Sigmoid colon (tissue), 7 donors: Measurements from ENCODE around the gene AQP5. TPM values are rescaled to one million over a fixed set of nuclear protein-coding genes. Genes with fewer than 3 reads are reported as not detected.

Experiments used
- DNase-seq: peaks from one replicate; pipeline ENCODE4 v3.0.0-alpha.2; 2019
- H3K27ac ChIP-seq, 4 donors: fragments of 200-600 bp; sonication (generic); one replicate each; pipeline ENCODE4 v1.5.1; 2016 to 2019; ENCODE audit warnings: mild to moderate bottlenecking in 1 of 4
- H3K27me3 ChIP-seq, 3 donors: fragments of 200-600 bp; sonication (generic); one replicate each; pipeline ENCODE4 v1.5.1; 2019; ENCODE audit warnings: mild to moderate bottlenecking in 1 of 3
- H3K36me3 ChIP-seq, 4 donors: fragments of 200-600 bp; sonication (generic); one replicate each; pipeline ENCODE4 v1.5.1; 2016 to 2019
- H3K4me1 ChIP-seq, 4 donors: fragments of 200-600 bp; sonication (generic); one replicate each; pipeline ENCODE4 v1.5.1; 2017 to 2019
- H3K4me3 ChIP-seq, 4 donors: fragments of 200-600 bp; sonication (generic); one replicate each; pipeline ENCODE4 v1.5.1; 2017 to 2019; ENCODE audit warnings: mild to moderate bottlenecking in 2 of 4, moderate library complexity in 1 of 4
- H3K9me3 ChIP-seq, 4 donors: fragments of 200-600 bp in 3 of 4; sonication (generic) in 3 of 4; one replicate each; pipeline versions ENCODE4 v1.5.1 to v1.6.1; 2013 to 2019
- EP300 ChIP-seq, 4 donors: sonication (generic); formaldehyde crosslinking; IDR thresholded peaks; one replicate each; pipeline ENCODE4 v1.6.1; 2017; ENCODE audit warnings: antibody characterized with exemption in 4 of 4
- POLR2A ChIP-seq, 2 donors: fragments of 450-650 bp; IDR thresholded peaks; one replicate each; pipeline ENCODE4 v1.6.1; 2016; ENCODE audit warnings: antibody characterized with exemption in 2 of 2, mild to moderate bottlenecking in 2 of 2, moderate library complexity in 2 of 2
- POLR2AphosphoS5 ChIP-seq, 4 donors: sonication (generic); formaldehyde crosslinking; IDR thresholded peaks; one replicate each; pipeline ENCODE4 v1.6.1; 2017; ENCODE audit warnings: antibody characterized with exemption in 4 of 4
- WGBS, 2 donors: extraction: QIAGEN DNeasy Blood & Tissue Kit; methylation state at CpG; one replicate each; pipeline ENCODE4 v1.1.7; 2013; 5-methylcytosine and 5-hydroxymethylcytosine counted together
- intact Hi-C: fragments of 100-400 bp; cut with DNase I; formaldehyde crosslinking; loops from one replicate; pipeline ENCODE4 v1.15.1; 2023
- polyA plus RNA-seq, 3 donors: library from polyadenylated mRNA; stranded (reverse); fragments of 200-250 nt; gene quantifications; one replicate each; pipeline ENCODE4 v1.2.3, GENCODE V29; 2013
- total RNA-seq, 4 donors: library from RNA; depleted of rRNA; stranded (reverse); fragments of >200 nt; gene quantifications; one replicate each; pipeline ENCODE4 v1.1.0, GENCODE V29; 2016
- TF ChIP-seq, protein P1 (sequence below), 4 experiments: fragments of 450-650 bp in 3 of 4; fragments of 200-600 bp in 1 of 4; IDR thresholded peaks; one replicate each; pipeline ENCODE4 v1.5.1; 2016 to 2019; ENCODE audit warnings: antibody characterized with exemption in 4 of 4, mild to moderate bottlenecking in 3 of 4, moderate library complexity in 2 of 4
- donor health status: healthy with polysubstance abuse.
- donor health status: Bipolar disorder and iron deficiency.
- donor health status: healthy.

Gene AQP5
- total and polyA plus RNA-seq, 7 donors: 0.09 TPM; not detected in 6

DNA sequence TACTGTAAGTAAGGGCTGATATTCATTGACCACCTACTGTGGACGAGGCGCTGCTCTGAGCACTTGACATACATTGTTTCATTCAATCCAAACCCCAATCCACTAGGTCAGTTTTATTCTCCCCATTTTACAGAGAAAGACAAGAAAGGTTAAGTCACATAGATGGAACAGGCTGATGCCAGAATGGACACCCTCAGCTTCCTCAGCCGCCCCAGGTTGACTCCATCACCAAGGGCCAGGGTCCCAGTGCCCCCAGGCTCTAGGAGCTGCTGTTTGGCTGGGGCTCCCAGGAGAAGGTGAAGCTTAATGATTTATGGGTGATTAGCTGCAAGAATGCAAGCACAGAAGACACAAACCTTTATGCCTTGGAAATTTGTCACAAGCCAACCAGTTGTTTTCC lies 11.8 kb upstream of the AQP5 start:
- Histone ChIP-seq H3K36me3 (no peaks in the 10 kb centered on the region), H3K4me1 (peaks cover 0 to 9% (median 8%) of the 10 kb centered on the region in 4 donors), H3K27me3 (peaks cover 3 to 16% (median 5%) of the 10 kb centered on the region in 3 donors), H3K27ac (no peak overlapping the region), H3K4me3 (no peak overlapping the region), H3K9me3 (no peaks in the 10 kb centered on the region)
- TF ChIP-seq POLR2A (IDR thresholded peaks at IDR 0.05) (no peak), EP300 (IDR thresholded peaks at IDR 0.05) (no peak), POLR2AphosphoS5 (IDR thresholded peaks at IDR 0.05) (no peak)
- TF ChIP-seq, protein P1, sequence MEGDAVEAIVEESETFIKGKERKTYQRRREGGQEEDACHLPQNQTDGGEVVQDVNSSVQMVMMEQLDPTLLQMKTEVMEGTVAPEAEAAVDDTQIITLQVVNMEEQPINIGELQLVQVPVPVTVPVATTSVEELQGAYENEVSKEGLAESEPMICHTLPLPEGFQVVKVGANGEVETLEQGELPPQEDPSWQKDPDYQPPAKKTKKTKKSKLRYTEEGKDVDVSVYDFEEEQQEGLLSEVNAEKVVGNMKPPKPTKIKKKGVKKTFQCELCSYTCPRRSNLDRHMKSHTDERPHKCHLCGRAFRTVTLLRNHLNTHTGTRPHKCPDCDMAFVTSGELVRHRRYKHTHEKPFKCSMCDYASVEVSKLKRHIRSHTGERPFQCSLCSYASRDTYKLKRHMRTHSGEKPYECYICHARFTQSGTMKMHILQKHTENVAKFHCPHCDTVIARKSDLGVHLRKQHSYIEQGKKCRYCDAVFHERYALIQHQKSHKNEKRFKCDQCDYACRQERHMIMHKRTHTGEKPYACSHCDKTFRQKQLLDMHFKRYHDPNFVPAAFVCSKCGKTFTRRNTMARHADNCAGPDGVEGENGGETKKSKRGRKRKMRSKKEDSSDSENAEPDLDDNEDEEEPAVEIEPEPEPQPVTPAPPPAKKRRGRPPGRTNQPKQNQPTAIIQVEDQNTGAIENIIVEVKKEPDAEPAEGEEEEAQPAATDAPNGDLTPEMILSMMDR (IDR thresholded peaks at IDR 0.05): no peak
- no peak for DNase-seq
- 93 to 95% methylated on average over 3 of the region's 3 CpGs for WGBS, 2 donors
- intact Hi-C loops: loop anchor here (5.0 kb wide), 1 partner anchor 83 kb away; no protein-coding TSS in a partner anchor

GRCh38 chr12:49950273-49951251 lies 11.1 kb upstream of the AQP5 start, which contains the start of gene AQP2:
TSS of gene AQP2 (plus strand) at chr12:49950737. CDS start at chr12:49950831, 94 bp downstream.
- 89 to 91% methylated on average over 32 of the region's 32 CpGs for whole genome bisulfite sequencing, 2 donors
- intact Hi-C loops: no loop called here
- H3K27me3 ChIP-seq: peaks cover 10 to 23% (median 12%) of the 10 kb centered on the region in 3 donors
- H3K36me3 ChIP-seq: no peaks in the 10 kb centered on the region
- TF ChIP-seq POLR2A (IDR thresholded peaks at IDR 0.05) (no peak), POLR2AphosphoS5 (IDR thresholded peaks at IDR 0.05) (no peak), EP300 (IDR thresholded peaks at IDR 0.05) (no peak)
- TF ChIP-seq, protein P1 (IDR thresholded peaks at IDR 0.05): no peak
- H3K4me1 ChIP-seq: peaks cover 0 to 4% (median 3%) of the 10 kb centered on the region in 4 donors
- no peak within 1 kb of the TSS for H3K27ac ChIP-seq
- H3K9me3 ChIP-seq: no peaks in the 10 kb centered on the region
- H3K4me3 ChIP-seq: no peak within 1 kb of the TSS
- DNase-seq: no peak

GRCh38 chr12:49951411-49952240 lies 10.0 kb upstream of the AQP5 start:
- no peak for DNase-seq
- TF ChIP-seq POLR2AphosphoS5 (IDR thresholded peaks at IDR 0.05) (no peak), EP300 (IDR thresholded peaks at IDR 0.05) (no peak), POLR2A (IDR thresholded peaks at IDR 0.05) (no peak)
- TF ChIP-seq, protein P1 (IDR thresholded peaks at IDR 0.05): no peak
- intact Hi-C loops: no loop called here

DNA sequence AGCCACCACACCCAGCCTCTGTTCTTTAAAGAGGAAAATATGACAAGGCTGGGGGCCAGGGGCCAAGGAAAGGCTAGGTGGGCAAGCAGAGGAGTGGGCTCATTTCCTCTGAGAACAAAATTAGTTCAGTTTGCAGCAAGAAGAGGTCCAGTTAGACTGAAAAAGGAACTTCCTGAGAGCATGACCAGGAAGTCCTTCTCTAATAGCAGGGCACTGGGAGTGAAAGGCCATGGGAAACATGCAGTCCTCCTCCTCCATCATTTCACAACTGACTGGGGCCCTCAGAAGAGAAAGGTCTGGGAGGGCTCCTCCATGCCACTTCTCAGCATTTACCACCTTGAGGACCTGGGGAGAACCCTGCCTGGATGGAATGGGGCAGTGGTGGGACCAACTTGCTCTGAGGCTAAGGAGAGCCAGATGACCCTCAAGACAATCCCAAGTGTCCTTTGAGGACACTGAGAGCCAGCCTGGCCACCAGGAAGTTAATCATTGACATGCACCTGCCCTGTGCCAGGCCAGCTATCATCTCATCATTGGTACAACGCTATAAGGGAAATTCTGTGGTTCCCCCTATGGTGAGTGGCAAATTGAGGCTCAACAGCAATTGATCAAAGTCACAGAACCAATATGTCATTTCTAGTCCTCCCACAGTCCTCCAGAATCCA lies 9.1 kb upstream of the AQP5 start:
- H3K9me3 ChIP-seq: no peaks in the 10 kb centered on the region
- H3K4me3 ChIP-seq: no peak overlapping the region
- intact Hi-C loops: no loop called here
- no peaks in the 10 kb centered on the region for H3K4me1 ChIP-seq
- no peak for TF ChIP-seq POLR2A (IDR thresholded peaks at IDR 0.05)
- TF ChIP-seq, protein P1 (IDR thresholded peaks at IDR 0.05): no peak
- no peak for TF ChIP-seq EP300 (IDR thresholded peaks at IDR 0.05)
- no peak for TF ChIP-seq POLR2AphosphoS5 (IDR thresholded peaks at IDR 0.05)
- peaks cover 20 to 43% (median 24%) of the 10 kb centered on the region in 3 donors for H3K27me3 ChIP-seq
- no peaks in the 10 kb centered on the region for H3K36me3 ChIP-seq
- WGBS, 2 donors: 29 to 73% methylated on average over 1 of the region's 1 CpG
- no peak for DNase-seq
- H3K27ac ChIP-seq: no peak overlapping the region

More at GRCh38 chr12:49951411-49952240, 10.0 kb upstream of the AQP5 start:
- Histone ChIP-seq H3K9me3 (no peaks in the 10 kb centered on the region), H3K27me3 (peaks cover 19 to 34% (median 22%) of the 10 kb centered on the region in 3 donors), H3K4me3 (no peak overlapping the region), H3K36me3 (no peaks in the 10 kb centered on the region), H3K4me1 (no peaks in the 10 kb centered on the region), H3K27ac (no peak overlapping the region)
- whole genome bisulfite sequencing, 2 donors: 74 to 86% methylated on average over 14 of the region's 14 CpGs
